ENCODE results near the gene ARID3C. TPM values are rescaled to one million over a fixed set of nuclear protein-coding genes. Genes with fewer than 3 reads are reported as not detected.

Gene ARID3C
- total and polyA plus RNA-seq, 10 of the 15 experiments (the other 5 are each of a cell fraction or from before 2014, with no cell fraction given): not detected

GRCh38 chr9:34656992-34657391 lies 28.1 kb upstream of the ARID3C start (continued):
- TF ChIP-seq BMI1 (IDR thresholded peaks at IDR 0.05; ENCODE audit: borderline replicate concordance): no peak
- no peak for TF ChIP-seq ZNF207 (IDR thresholded peaks at IDR 0.05; ENCODE audit: borderline replicate concordance)
- TF ChIP-seq EED (IDR thresholded peaks at IDR 0.05; ENCODE audit: low read depth): no peak
- no peak for TF ChIP-seq EP300 (IDR thresholded peaks at IDR 0.05; ENCODE audit: borderline replicate concordance in 1 of 2, control insufficient read depth in 1 of 2, low read depth in 2 of 2, low read length in 2 of 2)

- CTCF ChIA-PET: interaction anchor here (1.0 to 1.8 kb wide), 2 partner anchors 10 to 11 kb away, joined by 3 to 5 read pairs; no protein-coding TSS in a partner anchor
- no TSS peak for BruUV-seq (replicated peaks)
- Histone ChIP-seq H2AFZ (ENCODE audit: control insufficient read depth, low read depth, low read length) (no peak overlapping the region), H3K4me3 (no peak overlapping the region), H3K9me3 (replicated peaks; ENCODE audit: control insufficient read depth, insufficient read depth, low read length) (no peaks in the 10 kb centered on the region), H3K4me2 (ENCODE audit: control insufficient read depth, insufficient read depth) (no peak overlapping the region), H3K79me2 (ENCODE audit: control insufficient read depth, insufficient read depth, low read length) (no peaks in the 10 kb centered on the region), H4K20me1 (ENCODE audit: control insufficient read depth, insufficient read depth) (no peaks in the 10 kb centered on the region), H3K27me3 (replicated peaks in 1 of 2; ENCODE audit: control insufficient read depth in 2 of 2, insufficient read depth in 2 of 2, low read length in 1 of 2) (no peaks in the 10 kb centered on the region), H3K9ac (ENCODE audit: control insufficient read depth, insufficient read depth, low read length) (no peak overlapping the region), H3K27ac (ENCODE audit: control insufficient read depth, insufficient read depth) (no peak overlapping the region), H3K4me1 (ENCODE audit: control insufficient read depth, insufficient read depth, low read length) (peaks cover 5% of the 10 kb centered on the region), H3K36me3 (ENCODE audit: control insufficient read depth in 2 of 2, insufficient read depth in 2 of 2, low read length in 1 of 2) (peaks cover 0 to 4% of the 10 kb centered on the region in 2 experiments; a peak in 2 of 4 replicates)
- ATAC-seq: no peak
- intact Hi-C loops (cut with micrococcal nuclease; ENCODE audit: unreplicated experiment) (no loop called here), in situ Hi-C loops (cut with MboI) (no loop called here)
- TF ChIP-seq SREBF1 (IDR thresholded peaks at IDR 0.05; ENCODE audit: low read length) (no peak), STAT3 (IDR thresholded peaks at IDR 0.05; ENCODE audit: low read depth, low read length) (no peak), ZNF384 (IDR thresholded peaks at IDR 0.05; ENCODE audit: borderline replicate concordance, low read depth, low read length) (no peak), CREB1 (IDR thresholded peaks at IDR 0.05; ENCODE audit: low read depth) (no peak), KAT2A (conservative IDR thresholded peaks at IDR 0.05; ENCODE audit: control insufficient read depth, low read depth, low read length) (no peak), FOXM1 (IDR thresholded peaks at IDR 0.05; ENCODE audit: low read depth, low read length) (no peak), HDAC2 (IDR thresholded peaks at IDR 0.05) (no peak), IKZF2 (IDR thresholded peaks at IDR 0.05) (no peak), TAF1 (IDR thresholded peaks at IDR 0.05; ENCODE audit: borderline replicate concordance, low read depth, low read length) (no peak), BHLHE40 (IDR thresholded peaks at IDR 0.05; ENCODE audit: borderline replicate concordance in 1 of 2, low read depth in 2 of 2, low read length in 1 of 2) (no peak), HDGF (IDR thresholded peaks at IDR 0.05) (no peak), NFIC (IDR thresholded peaks at IDR 0.05; ENCODE audit: low read depth, low read length) (no peak), ZNF207 (IDR thresholded peaks at IDR 0.05; ENCODE audit: borderline replicate concordance) (no peak), JUNB (IDR thresholded peaks at IDR 0.05) (no peak), PAX8 (IDR thresholded peaks at IDR 0.05) (no peak), SRF (IDR thresholded peaks at IDR 0.05; ENCODE audit: low read depth in 2 of 2, low read length in 2 of 2) (no peak), LARP7 (IDR thresholded peaks at IDR 0.05) (no peak)
- TF ChIP-seq, protein P1, sequence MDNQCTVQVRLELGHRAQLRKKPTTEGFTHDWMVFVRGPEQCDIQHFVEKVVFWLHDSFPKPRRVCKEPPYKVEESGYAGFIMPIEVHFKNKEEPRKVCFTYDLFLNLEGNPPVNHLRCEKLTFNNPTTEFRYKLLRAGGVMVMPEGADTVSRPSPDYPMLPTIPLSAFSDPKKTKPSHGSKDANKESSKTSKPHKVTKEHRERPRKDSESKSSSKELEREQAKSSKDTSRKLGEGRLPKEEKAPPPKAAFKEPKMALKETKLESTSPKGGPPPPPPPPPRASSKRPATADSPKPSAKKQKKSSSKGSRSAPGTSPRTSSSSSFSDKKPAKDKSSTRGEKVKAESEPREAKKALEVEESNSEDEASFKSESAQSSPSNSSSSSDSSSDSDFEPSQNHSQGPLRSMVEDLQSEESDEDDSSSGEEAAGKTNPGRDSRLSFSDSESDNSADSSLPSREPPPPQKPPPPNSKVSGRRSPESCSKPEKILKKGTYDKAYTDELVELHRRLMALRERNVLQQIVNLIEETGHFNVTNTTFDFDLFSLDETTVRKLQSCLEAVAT (IDR thresholded peaks at IDR 0.05): no peak
- DNase-seq (ENCODE audit: low read depth, low spot score): no peak
- POLR2A ChIA-PET: no interaction called here
- no peak for FAIRE-seq
- SMC1A ChIA-PET (ENCODE audit: uncharacterized antibody, unreplicated experiment): interaction anchor here (1.0 kb wide), 1 partner anchor 9 kb away, joined by 3 read pairs; the partner anchor contains the start of gene GALT
- RAD21 ChIA-PET (ENCODE audit: unreplicated experiment): no interaction called here
- WGBS (ENCODE audit: insufficient coverage, insufficient replicate concordance, low lambda C conversion rate, missing lambda C conversion rate): 76% methylated on average over 5 of the region's 5 CpGs
Measured at GRCh38 chr9:34655394-34655793, 26.5 kb upstream of the ARID3C start.
